AG09319 (cell line): ENCODE results near the gene APLP2.

Source experiments
- DNase-seq: peaks from one replicate; pipeline ENCODE4 v3.0.0-alpha.2; 2010; ENCODE audit warnings: low read depth; ENCODE audit errors: extremely low read depth
- TF ChIP-seq, protein P1 (sequence below): IDR thresholded peaks from 2 replicates; pipeline ENCODE4 v1.5.1; 2011; ENCODE audit warnings: low read depth, mild to moderate bottlenecking, inconsistent platforms, low read length, moderate library complexity

APLP2 gene

DNA sequence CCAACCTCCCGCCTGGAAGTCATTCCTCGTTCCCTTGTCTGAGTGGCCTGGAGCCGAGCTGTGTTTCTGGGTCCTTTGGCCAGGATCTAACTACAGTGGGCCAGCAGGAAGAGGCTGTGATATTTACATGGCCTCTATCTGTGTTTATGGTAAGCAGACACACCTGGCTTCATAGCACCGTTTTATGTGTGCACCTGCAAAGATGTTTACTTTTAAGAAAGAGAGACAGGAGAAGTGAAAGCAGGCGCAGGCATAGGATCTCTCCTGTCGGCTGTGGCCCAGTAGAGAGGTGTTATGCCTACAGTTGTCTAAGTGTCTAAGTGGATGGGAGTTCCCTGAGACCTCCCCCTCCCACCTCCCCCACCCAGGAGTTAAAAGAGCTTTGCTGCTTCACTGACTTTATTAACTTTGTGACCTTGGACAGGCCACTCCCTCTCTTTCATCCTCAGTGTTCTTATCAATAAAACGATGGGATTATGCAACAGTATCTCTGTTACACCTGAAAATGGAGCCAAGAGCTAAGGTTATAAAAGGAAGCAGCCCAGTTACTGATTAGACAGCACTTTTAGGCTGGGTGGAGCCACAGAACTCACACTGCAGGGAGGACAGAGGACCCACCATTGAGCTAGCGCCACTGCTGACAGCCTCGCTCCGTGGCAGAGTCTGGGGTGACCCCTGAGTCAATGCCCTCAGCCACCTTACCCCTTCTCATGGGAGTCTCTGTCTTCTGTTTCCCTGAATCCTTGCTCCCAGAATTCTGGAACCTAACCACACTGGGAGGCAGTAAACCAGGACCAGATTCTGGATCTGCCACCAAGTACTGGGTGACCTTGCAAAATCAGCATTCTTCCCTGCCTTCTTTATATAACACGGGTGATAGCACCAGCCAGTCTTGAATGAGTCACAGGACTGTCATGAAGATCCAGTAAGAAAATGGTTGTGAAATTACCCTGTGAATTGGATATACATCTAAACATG is 111.9 kb downstream of the APLP2 start:
- TF ChIP-seq, protein P1, sequence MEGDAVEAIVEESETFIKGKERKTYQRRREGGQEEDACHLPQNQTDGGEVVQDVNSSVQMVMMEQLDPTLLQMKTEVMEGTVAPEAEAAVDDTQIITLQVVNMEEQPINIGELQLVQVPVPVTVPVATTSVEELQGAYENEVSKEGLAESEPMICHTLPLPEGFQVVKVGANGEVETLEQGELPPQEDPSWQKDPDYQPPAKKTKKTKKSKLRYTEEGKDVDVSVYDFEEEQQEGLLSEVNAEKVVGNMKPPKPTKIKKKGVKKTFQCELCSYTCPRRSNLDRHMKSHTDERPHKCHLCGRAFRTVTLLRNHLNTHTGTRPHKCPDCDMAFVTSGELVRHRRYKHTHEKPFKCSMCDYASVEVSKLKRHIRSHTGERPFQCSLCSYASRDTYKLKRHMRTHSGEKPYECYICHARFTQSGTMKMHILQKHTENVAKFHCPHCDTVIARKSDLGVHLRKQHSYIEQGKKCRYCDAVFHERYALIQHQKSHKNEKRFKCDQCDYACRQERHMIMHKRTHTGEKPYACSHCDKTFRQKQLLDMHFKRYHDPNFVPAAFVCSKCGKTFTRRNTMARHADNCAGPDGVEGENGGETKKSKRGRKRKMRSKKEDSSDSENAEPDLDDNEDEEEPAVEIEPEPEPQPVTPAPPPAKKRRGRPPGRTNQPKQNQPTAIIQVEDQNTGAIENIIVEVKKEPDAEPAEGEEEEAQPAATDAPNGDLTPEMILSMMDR = no peak
- DNase-seq = peak; percentile 39

GRCh38 chr11:130183878-130184610 is 114.3 kb downstream of the APLP2 start:
- TF ChIP-seq, protein P1 = no peak

GRCh38 chr11:130187096-130187495 is 117.4 kb downstream of the APLP2 start:
- DNase-seq = no peak
- TF ChIP-seq, protein P1 = no peak

More at GRCh38 chr11:130183878-130184610, 114.3 kb downstream of the APLP2 start:
- no peak for DNase-seq

GRCh38 chr11:130188047-130188446 is 118.4 kb downstream of the APLP2 start:
- TF ChIP-seq, protein P1 = no peak
- DNase-seq = no peak

- TF ChIP-seq, protein P1 = no peak
- DNase-seq = no peak
These were observed 119.1 kb downstream of the APLP2 start for GRCh38 chr11:130188585-130189347.

DNA sequence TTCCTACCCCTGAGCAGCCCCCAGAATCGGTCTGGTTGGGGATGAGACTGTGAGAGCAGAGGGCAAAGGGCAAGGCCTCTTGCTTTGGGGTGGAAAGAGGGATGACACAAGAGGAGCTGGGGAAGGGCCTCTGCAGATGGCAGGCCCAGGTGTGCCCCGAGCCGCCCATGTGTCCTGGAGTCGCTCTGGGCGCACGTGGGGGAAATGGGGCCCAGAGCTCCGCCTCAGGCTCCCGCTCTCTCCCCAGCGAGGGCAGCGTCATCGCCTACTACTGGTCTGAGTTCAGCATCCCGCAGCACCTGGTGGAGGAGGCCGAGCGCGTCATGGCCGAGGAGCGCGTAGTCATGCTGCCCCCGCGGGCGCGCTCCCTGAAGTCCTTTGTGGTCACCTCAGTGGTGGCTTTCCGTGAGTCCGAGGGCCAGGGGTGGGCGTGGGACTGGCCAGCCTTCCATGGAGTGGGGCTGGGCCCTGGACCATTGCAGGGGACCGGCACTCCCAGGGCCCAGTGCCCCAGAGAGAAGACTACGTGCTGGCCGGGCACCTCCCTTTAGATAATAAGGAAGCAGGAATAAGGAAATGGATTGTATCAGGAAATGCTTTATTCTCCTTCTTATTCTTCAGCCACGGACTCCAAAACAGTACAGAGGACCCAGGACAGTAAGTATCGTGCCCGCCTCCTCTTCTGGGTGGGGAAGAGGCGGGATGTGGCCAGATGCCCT is 120.0 kb downstream of the APLP2 start:
- TF ChIP-seq, protein P1 = no peak
- DNase-seq = no peak
